ENCODE results near the gene CEP192. TPM values are rescaled to one million over a fixed set of nuclear protein-coding genes. Genes with fewer than 3 reads are reported as not detected.
A peak's percentile ranks its signal among the peaks of the same experiment; 100 is the strongest.

Gene CEP192, protein sequence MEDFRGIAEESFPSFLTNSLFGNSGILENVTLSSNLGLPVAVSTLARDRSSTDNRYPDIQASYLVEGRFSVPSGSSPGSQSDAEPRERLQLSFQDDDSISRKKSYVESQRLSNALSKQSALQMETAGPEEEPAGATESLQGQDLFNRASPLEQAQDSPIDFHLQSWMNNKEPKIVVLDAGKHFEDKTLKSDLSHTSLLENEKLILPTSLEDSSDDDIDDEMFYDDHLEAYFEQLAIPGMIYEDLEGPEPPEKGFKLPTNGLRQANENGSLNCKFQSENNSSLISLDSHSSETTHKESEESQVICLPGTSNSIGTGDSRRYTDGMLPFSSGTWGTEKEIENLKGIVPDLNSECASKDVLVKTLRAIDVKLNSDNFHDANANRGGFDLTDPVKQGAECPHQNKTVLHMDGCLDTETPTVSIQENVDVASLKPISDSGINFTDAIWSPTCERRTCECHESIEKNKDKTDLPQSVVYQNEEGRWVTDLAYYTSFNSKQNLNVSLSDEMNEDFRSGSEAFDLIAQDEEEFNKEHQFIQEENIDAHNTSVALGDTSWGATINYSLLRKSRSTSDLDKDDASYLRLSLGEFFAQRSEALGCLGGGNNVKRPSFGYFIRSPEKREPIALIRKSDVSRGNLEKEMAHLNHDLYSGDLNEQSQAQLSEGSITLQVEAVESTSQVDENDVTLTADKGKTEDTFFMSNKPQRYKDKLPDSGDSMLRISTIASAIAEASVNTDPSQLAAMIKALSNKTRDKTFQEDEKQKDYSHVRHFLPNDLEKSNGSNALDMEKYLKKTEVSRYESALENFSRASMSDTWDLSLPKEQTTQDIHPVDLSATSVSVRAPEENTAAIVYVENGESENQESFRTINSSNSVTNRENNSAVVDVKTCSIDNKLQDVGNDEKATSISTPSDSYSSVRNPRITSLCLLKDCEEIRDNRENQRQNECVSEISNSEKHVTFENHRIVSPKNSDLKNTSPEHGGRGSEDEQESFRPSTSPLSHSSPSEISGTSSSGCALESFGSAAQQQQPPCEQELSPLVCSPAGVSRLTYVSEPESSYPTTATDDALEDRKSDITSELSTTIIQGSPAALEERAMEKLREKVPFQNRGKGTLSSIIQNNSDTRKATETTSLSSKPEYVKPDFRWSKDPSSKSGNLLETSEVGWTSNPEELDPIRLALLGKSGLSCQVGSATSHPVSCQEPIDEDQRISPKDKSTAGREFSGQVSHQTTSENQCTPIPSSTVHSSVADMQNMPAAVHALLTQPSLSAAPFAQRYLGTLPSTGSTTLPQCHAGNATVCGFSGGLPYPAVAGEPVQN (N-terminal part only)
- 25.6 TPM for total RNA-seq
- long read RNA-seq, partial matches to known transcripts = 3 of 7 reads
- long read RNA-seq, other reads (novel, unspliced or antisense) = 4 of 7 reads

DNA sequence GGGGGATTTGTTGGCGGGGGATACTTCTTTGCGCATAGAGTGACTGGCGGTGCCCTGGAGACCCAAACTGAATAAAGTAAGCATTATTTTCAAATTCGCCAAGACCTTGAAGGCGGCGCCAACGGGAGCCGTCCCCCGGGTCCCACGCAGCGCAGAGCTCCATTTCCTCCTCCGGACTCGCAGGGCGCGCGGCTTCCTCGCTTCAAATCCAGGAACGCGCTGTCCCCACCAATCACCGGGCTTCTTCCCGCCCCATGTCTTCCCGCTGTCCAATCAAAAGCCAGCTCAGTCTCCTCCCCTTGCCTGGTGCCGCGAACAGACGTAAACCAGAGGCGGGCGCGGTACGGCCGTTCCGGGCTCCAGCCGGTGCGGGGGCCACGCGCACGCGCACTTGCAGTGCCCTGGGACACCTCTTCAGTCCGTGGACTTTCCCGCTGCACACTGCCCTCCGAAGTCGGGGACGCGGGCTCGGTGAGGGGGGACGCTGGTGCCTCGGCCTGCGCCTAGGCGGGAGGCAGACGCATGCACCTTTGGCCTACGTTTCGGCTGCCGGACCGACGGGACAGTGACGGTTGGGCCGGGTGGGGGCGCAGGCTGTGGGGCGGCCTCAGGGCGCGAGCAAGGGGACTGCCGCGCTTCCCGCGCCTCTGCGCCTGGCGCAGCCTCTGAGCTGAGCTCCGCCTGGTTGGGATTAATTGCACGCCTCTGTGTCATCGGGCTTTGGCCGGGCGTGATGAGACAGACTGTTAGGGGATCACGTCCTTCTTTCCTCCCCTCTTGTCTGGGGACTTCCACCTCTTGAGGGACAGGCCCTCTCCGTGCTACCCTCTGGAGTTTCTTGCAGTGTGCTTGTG lies at the start of gene CEP192:
Gene CEP192, plus strand, starts transcription at position 396 of the 854 bp plus-strand sequence. CDS start 8,063 bp downstream, outside the sequence.
- DNase-seq (ENCODE audit: missing footprints) (peak; percentile 98), ATAC-seq (peak; percentile 99)
- intact Hi-C loops (cut with DNase I) = loop anchor here (5.0 to 10.0 kb wide), 2 partner anchors 44 to 616 kb away; partner anchors contain the start of genes AFG3L2 and SEH1L

DNA sequence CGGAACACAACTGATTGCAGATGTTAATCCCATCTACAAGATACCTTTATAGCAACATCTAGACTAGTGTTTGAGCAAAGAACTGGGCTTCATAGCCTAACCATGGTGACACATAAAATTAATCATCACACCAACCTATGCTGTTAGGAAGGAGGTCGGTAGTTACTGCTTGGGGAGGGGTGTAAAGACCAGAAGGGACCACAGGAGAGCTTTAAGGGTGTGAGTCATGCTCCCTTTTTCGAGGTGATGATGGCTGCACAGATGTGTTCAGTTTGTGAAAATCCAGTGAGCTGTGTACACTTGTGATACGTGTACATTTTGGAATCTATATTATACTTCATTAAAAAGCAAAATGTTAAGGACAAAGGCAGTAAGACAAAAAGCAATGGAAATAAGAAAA lies 47.9 kb upstream of the CEP192 start:
- DNase-seq (ENCODE audit: missing footprints) = no peak
- no peak for ATAC-seq
- intact Hi-C loops (cut with DNase I) = no loop called here

DNA sequence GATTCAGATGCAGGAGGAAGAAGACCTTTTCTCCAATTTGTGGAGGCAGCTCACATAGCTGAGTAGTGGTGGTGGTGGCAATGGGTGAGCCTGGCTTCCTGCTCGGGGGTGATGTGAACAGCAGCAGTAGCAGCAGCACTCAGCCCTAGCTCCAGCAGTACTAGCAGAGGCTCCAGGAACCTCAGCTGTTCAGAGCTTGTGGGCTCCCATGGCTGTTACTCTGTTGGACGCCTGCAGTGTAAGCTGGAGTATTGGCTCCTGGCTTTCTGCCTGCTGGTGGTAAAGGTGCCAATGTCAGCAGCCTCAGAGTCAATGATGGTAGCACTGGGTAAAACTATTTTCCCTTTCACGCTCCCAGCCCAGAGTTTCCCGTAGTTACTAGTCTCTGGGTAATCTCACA lies 46.5 kb upstream of the CEP192 start:
- intact Hi-C loops (cut with DNase I) = loop anchor here (5.0 kb wide), 1 partner anchor 48 kb away; the partner anchor contains the start of gene CEP192
- DNase-seq (ENCODE audit: missing footprints) (no peak), ATAC-seq (no peak)

DNA sequence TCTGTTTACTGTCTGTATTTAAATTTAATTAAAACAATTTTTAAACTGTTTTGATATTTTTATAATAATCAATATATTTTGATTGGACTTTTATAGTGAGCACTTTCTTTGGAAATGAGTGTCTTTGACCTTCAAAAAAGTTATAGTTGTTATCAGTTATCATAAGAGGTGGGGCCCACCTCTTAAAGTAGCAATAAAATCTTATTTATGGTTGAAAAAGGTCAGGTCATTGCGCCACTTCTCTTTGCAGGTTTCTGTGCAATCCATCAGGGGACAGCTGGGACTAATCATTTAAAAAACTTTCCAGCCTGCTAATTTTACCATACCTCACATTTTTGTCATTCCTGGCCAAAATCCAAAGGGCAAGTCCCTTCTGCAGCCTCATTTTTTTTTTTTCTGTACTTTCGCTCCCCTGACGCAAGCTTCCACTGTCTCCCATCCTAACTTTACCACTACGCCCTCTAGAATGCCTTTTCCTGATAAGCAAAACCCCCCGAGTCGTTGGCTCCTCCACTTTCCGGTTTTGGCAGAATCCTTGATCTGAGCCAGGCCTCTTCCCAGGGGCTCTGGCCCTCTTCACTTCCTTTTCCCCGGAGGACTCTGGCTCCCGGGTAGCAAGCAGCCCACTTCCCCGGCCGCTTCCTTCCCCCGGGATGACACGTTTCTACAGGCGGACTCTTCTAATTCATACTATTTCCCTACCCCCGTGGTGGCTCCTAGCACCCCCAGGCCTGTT lies 44.4 kb upstream of the CEP192 start:
- no peak for ATAC-seq
- intact Hi-C loops (cut with DNase I) = loop anchor here (2.0 to 5.0 kb wide), 2 partner anchors 46 to 64 kb away; partner anchors contain the start of gene CEP192
- no peak for DNase-seq (ENCODE audit: missing footprints)

DNA sequence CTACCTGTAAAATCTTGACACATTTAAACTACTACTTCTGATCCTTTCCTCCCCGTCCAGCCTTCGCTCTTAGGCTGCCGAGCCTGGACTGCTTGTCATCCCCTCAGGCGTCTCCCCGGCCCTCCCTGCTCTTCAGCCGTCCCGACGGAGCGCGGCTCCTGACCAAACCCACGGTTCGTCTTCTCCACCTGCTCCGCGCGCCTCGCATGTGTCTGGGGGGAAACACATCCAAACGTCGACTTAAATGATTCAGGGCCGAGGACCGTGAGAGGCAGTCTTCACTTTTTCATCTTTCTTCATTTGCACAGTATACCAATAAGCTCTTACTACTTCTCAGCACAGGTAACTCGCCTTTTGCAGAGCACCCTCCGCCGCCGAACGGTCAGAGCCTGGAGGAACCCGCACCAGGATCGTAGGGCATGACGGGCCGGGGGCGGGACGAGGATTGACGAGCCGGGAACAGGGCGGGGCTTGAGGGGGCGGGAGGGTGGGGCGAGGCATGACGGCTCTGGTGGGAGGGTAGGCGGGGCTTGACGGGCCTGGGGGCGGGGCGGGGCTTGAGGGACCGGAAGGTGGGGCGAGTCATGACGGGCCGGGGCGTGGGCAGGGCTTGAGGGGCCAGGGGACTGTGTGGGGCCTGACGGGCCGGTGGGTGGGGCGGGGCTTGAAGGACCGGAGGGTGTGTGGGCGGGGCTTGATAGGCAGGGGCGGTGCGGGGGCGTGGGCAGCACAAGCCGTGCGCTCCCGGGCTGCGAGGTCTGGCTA lies 43.7 kb upstream of the CEP192 start, which contains the start of gene SEH1L:
Gene SEH1L, plus strand, starts transcription at position 727 of the 765 bp plus-strand sequence. CDS start 111 bp downstream, outside the sequence.
- peak; percentile 98 for ATAC-seq
- intact Hi-C loops (cut with DNase I) = loop anchor here (2.0 to 5.0 kb wide), 2 partner anchors 45 to 65 kb away; partner anchors contain the start of gene CEP192
- peak; percentile 100 for DNase-seq (ENCODE audit: missing footprints)

DNA sequence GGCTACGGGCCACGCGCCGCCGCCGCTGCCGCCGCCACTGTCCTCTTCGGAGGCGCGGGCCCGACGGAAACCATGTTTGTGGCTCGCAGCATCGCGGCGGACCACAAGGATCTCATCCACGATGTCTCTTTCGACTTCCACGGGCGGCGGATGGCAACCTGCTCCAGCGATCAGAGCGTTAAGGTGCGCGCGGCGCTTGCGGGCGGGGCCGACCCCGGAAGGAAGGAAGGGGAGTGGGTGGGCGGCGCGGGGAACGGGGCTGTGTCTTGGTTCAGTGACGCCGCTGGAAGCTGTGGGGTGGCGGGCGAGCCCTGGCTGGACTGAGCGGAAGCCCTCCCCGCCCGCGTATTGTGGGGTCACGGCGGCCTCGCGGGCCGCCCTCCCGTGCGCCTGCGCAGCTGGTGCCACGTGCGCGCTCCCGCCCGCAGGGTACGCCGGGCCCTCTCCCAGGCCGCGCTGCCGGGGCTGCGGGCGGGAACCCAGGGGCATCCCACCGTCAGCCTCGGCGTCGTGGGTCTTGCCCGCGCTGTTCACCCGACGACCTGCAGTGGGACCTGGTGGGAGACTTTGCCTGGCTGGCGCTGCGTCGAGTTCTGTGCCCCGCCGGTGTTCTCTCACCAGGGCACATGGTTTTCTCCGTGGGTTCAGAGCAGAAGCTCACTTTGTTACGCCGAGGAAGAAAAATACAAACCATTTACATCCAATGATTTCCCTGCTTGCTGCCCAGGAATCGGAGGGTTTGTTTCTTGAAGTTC lies 42.9 kb upstream of the CEP192 start:
- peak; percentile 86 for ATAC-seq
- intact Hi-C loops (cut with DNase I) = loop anchor here (5.0 kb wide), 1 partner anchor 44 kb away; the partner anchor contains the start of gene CEP192
- peak; percentile 98 for DNase-seq (ENCODE audit: missing footprints)

DNA sequence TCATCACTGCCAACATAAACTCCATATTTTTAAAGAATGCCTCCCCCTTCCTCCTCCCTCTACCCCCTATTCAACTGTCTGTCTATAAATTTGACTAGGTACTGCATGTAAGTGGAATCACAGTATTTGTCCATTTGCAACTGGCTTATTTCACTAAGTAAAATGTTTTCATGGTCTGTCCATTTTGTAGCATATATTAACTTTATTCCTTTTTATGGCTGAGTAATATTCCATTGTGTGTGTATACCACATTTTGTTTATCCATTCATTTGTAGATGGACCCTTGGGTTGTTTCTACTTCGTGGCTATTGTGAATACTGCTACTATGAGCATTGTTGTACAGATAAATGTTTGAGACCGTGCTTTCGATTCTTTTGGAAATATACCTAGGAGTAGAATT lies 32.7 kb upstream of the CEP192 start:
- DNase-seq (ENCODE audit: missing footprints) = no peak
- intact Hi-C loops (cut with DNase I) = no loop called here
- no peak for ATAC-seq

DNA sequence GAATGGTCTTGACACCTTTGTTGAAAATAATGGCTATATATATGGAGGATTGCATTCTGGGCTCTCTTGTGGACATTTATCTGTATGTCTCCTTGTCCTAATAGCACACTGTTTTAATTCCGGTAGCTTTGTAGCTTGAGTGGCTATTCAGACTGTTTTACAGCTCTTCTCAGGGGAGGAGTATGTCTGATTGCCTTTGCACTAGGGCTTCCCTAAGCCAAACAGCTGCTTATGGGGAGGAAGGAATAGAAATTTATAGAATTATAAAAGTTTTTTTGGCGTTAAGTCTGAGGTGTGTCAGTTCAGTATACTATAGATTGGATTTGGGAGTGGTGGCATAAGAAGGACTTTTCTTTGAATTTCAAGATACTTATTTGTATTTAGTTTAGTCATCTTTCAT lies 30.8 kb upstream of the CEP192 start:
- intact Hi-C loops (cut with DNase I) = no loop called here
- ATAC-seq (no peak), DNase-seq (ENCODE audit: missing footprints) (no peak)

DNA sequence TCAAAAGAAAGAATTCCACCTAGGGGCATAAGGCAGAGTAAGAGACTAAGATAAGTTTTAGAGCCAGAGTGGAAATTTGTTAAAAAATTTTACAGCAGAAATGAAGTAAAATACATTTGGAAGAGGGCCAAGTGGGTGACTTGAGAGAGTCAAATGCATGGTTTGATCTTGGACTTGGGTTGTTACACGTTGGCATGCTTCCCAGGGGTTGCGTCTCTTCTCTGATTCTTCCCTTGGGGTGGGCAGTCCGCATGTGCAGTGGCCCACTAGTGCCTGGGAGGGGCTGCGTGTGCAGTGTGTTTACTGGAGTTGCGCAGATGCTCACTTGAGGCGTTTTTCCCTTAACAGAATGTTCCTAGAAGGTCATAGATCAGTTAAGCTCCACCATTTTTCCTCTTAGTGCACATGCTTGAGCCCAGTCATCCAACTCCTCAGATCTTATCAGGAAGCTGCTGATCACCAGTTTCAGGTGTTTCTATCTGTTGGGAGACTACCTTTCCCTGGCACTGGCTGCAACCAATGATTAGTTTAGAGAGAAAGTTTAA lies 30.2 kb upstream of the CEP192 start:
- ATAC-seq (no peak), DNase-seq (ENCODE audit: missing footprints) (no peak)
- intact Hi-C loops (cut with DNase I) = no loop called here

DNA sequence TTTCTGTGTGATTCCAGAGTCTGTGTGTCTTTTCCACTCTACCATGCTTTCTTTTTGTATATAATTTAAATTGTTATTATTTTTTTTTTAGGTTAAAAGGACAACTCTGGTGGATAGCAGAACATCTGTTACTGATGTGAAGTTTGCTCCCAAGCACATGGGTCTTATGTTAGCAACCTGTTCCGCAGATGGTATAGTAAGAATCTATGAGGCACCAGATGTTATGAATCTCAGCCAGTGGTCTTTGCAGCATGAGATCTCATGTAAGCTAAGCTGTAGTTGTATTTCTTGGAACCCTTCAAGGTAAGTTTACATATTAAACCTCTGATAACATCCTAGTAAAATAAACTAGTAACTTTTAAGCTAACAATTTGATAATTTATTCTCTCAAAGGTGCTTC lies 28.1 kb upstream of the CEP192 start:
- intact Hi-C loops (cut with DNase I) = no loop called here

DNA sequence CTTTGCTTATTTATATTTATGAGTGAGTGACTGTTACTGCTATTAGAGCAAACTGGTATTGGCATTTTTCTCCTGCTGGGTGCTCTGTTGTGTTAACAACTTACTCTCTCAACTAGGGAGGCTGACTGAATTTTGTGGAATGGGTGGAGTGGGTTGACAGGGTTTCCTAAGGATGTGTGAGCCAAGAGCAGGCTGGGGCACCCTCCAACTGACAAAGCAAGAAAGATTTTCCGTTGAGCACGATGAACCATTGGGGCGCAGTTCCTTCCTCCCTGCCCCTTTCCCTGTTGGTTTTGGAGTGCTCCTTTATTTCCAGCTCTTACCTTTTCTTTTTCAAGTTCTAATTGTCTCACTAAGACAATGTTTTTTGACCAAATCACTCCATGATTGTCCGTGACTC lies 23.0 kb upstream of the CEP192 start:
- DNase-seq (ENCODE audit: missing footprints) = no peak
- intact Hi-C loops (cut with DNase I) = no loop called here
- ATAC-seq = no peak

More for the DNA sequence above, 28.1 kb upstream of the CEP192 start:
- DNase-seq (ENCODE audit: missing footprints) (no peak), ATAC-seq (no peak)

DNA sequence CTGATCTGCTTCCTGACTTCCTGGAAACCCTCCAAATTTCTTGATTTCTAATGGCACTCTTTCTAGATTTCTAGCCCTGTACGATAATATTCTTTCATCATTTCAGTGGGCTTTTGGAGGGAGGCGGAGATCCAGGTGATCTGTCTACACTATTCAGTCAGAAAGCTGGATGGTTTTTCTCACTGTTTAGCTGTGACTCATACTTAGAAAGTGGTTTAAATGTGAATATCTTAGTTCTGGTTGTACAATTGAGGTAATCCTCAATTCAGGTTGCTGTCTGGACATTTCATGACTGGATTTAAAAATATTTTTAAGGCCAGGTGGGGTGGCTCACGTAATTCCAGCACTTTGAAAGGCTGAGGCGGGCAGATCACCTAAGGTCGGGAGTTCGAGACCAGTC lies 22.5 kb upstream of the CEP192 start:
- ATAC-seq = no peak
- no peak for DNase-seq (ENCODE audit: missing footprints)
- intact Hi-C loops (cut with DNase I) = no loop called here

DNA sequence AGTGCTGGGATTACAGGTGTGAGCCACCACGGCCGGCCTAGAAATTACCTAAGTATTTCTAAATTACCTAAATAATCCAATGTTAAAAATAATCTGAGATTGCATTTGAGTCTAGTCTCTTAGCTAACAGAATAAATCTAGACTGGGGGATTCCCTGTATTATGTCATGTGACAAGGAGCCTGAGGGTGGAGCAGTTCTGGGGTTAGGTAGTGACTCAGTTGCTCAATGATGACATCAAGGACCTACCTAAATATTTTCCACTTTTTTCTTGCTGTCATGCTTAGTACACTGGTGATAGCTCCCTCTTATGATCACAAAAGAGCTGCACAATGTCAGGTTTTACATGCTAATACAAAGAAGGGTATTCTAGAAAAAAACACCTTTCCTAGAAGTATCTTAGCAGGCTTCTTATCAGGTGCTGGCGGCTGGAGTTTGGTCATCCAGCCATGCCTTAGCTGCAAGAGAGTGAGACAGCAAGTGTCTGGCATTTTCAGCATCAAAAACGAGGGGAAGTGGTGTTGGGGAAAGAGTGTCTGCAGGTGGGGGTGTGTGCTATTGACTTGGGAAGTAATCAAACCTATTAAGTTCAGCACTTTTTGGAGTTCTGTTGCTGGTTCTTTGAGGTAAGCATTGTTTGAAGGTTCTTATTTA lies 17.5 kb upstream of the CEP192 start:
- no peak for DNase-seq (ENCODE audit: missing footprints)
- intact Hi-C loops (cut with DNase I) = no loop called here
- ATAC-seq = no peak

DNA sequence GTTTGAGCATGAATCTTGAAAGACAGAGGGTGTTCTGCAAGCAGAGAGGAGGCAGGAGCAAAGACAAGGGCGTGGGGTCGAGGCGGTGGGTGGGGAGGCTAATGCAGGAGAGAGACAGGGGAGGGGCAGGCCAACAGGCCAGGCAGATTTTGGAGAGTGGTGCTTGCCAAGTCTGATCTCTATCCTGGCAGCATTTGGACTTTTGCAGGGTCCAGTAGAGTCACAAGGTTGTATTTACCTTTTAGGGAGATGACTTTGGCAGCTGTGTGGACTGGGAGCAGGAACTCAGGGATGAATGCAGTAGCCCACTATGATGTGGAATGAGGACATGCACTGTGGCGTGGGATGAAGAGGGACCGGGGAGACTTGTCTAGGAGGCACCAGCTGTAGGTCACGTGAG lies 15.7 kb upstream of the CEP192 start:
- DNase-seq (ENCODE audit: missing footprints) (no peak), ATAC-seq (peak; percentile 26)
- intact Hi-C loops (cut with DNase I) = no loop called here

DNA sequence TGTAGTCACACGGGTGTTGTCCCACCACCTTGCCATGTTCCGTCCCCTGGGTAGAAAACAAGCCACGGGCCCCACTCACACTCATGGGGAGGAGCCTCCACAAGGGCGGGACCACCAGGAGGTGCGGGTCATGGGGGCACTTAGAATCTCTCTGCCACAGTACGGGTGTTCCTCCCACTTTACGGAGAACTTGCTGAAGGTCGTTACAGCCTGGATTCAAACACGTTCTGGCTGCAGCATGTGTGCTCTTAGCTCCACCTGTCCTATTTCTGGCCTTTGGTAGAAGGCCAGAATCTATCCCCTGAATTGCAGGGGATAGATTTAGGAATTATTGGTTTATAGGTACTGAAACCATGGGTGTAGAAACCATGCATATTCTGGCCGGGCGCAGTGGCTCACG lies 14.9 kb upstream of the CEP192 start:
- intact Hi-C loops (cut with DNase I) = no loop called here
- ATAC-seq (no peak), DNase-seq (ENCODE audit: missing footprints) (no peak)
